ENCODE data around the gene RAPGEF5. TPM values are rescaled to one million over a fixed set of nuclear protein-coding genes. Genes with fewer than 3 reads are reported as not detected.

RAPGEF5 gene
- total RNA-seq, 2 donors from 2014 or later: 66.5 to 70.8 TPM

GRCh38 chr7:22295402-22296264, 61.3 kb downstream of the RAPGEF5 start:
- TF ChIP-seq CTCF (IDR thresholded peaks at IDR 0.05): no peak
- no peak overlapping the region for H3K4me3 ChIP-seq
- no peaks in the 10 kb centered on the region for H3K9me3 ChIP-seq
- no peaks in the 10 kb centered on the region for H3K27me3 ChIP-seq (replicated peaks; ENCODE audit: insufficient read depth)
- ATAC-seq (ENCODE audit: insufficient number of reproducible peaks, low FRiP score, low read depth) (no peak), DNase-seq (ENCODE audit: low spot score) (no peak)
- no peaks in the 10 kb centered on the region for H3K36me3 ChIP-seq
- no peaks in the 10 kb centered on the region for H3K4me1 ChIP-seq (ENCODE audit: control insufficient read depth in 1 of 2, low read depth in 2 of 2)
- no peak overlapping the region for H3K27ac ChIP-seq

- no peak overlapping the region for H3K27ac ChIP-seq
- H3K4me3 ChIP-seq: no peak overlapping the region
- H3K4me1 ChIP-seq (ENCODE audit: control insufficient read depth in 1 of 2, low read depth in 2 of 2): no peaks in the 10 kb centered on the region
- no peak for TF ChIP-seq CTCF (IDR thresholded peaks at IDR 0.05)
- no peaks in the 10 kb centered on the region for H3K36me3 ChIP-seq
- no peaks in the 10 kb centered on the region for H3K9me3 ChIP-seq
- ATAC-seq (ENCODE audit: insufficient number of reproducible peaks, low FRiP score, low read depth) (no peak), DNase-seq (ENCODE audit: low spot score) (no peak)
- H3K27me3 ChIP-seq (replicated peaks; ENCODE audit: insufficient read depth): no peaks in the 10 kb centered on the region
Observed at GRCh38 chr7:22292531-22292930, 64.4 kb downstream of the RAPGEF5 start.

- ATAC-seq (ENCODE audit: insufficient number of reproducible peaks, low FRiP score, low read depth): no peak
Observed at GRCh38 chr7:22291977-22292376, 65.0 kb downstream of the RAPGEF5 start.

GRCh38 chr7:22288202-22288601, 68.8 kb downstream of the RAPGEF5 start:
- ATAC-seq (ENCODE audit: insufficient number of reproducible peaks, low FRiP score, low read depth) (no peak), DNase-seq (ENCODE audit: low spot score) (no peak)
- Histone ChIP-seq H3K4me1 (ENCODE audit: control insufficient read depth in 1 of 2, low read depth in 2 of 2) (no peaks in the 10 kb centered on the region), H3K4me3 (no peak overlapping the region), H3K9me3 (no peaks in the 10 kb centered on the region), H3K36me3 (no peaks in the 10 kb centered on the region), H3K27ac (no peak overlapping the region), H3K27me3 (replicated peaks; ENCODE audit: insufficient read depth) (no peaks in the 10 kb centered on the region)
- no peak for TF ChIP-seq CTCF (IDR thresholded peaks at IDR 0.05)

More at GRCh38 chr7:22291977-22292376, 65.0 kb downstream of the RAPGEF5 start:
- Histone ChIP-seq H3K27me3 (replicated peaks; ENCODE audit: insufficient read depth) (no peaks in the 10 kb centered on the region), H3K9me3 (no peaks in the 10 kb centered on the region), H3K27ac (no peak overlapping the region), H3K36me3 (no peaks in the 10 kb centered on the region), H3K4me3 (no peak overlapping the region), H3K4me1 (ENCODE audit: control insufficient read depth in 1 of 2, low read depth in 2 of 2) (no peaks in the 10 kb centered on the region)
- no peak for DNase-seq (ENCODE audit: low spot score)
- no peak for TF ChIP-seq CTCF (IDR thresholded peaks at IDR 0.05)

- no peaks in the 10 kb centered on the region for H3K27me3 ChIP-seq (replicated peaks; ENCODE audit: insufficient read depth)
- no peak for TF ChIP-seq CTCF (IDR thresholded peaks at IDR 0.05)
- no peak for ATAC-seq (ENCODE audit: insufficient number of reproducible peaks, low FRiP score, low read depth)
- H3K36me3 ChIP-seq: no peaks in the 10 kb centered on the region
- H3K4me1 ChIP-seq (ENCODE audit: control insufficient read depth in 1 of 2, low read depth in 2 of 2): no peaks in the 10 kb centered on the region
- H3K27ac ChIP-seq: no peak overlapping the region
- DNase-seq (ENCODE audit: low spot score): no peak
- H3K4me3 ChIP-seq: no peak overlapping the region
- H3K9me3 ChIP-seq: no peaks in the 10 kb centered on the region
Observed at GRCh38 chr7:22287412-22287811, 69.5 kb downstream of the RAPGEF5 start.
